ENCODE results near the gene PODXL.

The PODXL gene

DNA sequence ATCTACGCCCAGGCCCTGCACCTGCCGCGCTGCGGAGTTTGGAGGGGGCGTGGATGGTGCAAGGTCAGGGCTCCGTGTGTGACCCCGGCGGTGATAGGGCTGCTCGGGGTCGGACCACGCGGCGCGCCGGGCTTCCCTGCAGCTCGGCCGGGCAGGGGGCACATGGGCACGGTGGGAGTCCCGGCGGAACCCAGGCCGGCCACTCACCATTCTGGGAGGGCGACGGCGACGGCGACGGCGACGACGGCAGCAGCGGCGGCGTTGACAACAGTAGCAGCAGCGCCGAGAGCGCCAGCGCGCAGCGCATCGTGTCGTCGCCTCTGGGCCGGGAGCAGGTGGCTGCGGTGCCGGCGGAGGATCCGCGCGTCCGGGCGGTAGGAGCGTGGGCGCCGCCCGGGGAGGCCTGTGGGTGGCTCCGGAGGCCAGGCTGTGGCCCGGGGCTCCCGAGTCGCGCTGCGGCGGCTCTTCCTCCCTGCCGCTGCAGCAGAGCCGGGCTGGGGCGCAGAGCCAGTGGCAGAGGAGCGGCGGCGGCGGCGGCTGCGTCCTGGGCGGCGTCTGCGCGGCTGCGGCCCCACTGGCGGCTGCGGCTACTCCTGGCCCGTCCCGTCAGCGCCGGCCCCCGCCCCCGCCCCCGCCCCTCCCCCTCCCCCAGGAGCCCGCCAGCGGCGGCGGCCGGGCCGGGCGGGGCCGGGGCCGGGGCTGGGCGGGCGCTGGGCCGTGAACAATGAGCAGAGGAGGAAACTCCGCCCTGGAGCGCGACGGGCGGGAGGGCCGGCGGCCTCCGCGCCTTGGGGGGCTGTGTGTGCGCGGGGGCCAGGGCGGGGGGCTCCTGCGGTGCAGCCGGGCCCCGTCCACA lies at the start of gene PODXL:
Gene PODXL (minus strand): TSS at position 576 of the 856 bp plus-strand sequence. CDS start 269 bp downstream, at position 307.
- H3K36me3 ChIP-seq (ENCODE audit: control insufficient read depth in 2 of 2, insufficient read depth in 1 of 2, low read length in 2 of 2) = no peaks in the 10 kb centered on the region
- H3K9me3 ChIP-seq (ENCODE audit: control insufficient read depth, insufficient read depth, low read depth, low read length) = no peaks in the 10 kb centered on the region
- H3K27ac ChIP-seq (ENCODE audit: extremely low read depth, low read depth, low read length) = peak within 1 kb of the TSS; percentile 64; the same call in 1 of the 2 replicates
- ChIA-PET POLR2A (no interaction called here), CTCF (interaction anchor here (0.6 to 1.8 kb wide), 2 partner anchors 10 to 70 kb away, joined by 3 to 7 read pairs; no protein-coding TSS in a partner anchor)
- peak within 1 kb of the TSS; percentile 52 for H3K4me3 ChIP-seq (ENCODE audit: low read depth, low read length)
- peaks cover 8% of the 10 kb centered on the region for H3K4me1 ChIP-seq (ENCODE audit: control insufficient read depth, insufficient read depth, low read length)
- TF ChIP-seq ZNF10 (tag by site-specific recombination; IDR thresholded peaks at IDR 0.05) (no peak), ZNF292 (tag by site-specific recombination; IDR thresholded peaks at IDR 0.05; ENCODE audit: borderline replicate concordance, low read depth) (no peak), ZNF274 (IDR thresholded peaks at IDR 0.05; ENCODE audit: low read length) (no peak), ZNF274 (tag by site-specific recombination; IDR thresholded peaks at IDR 0.05; ENCODE audit: borderline replicate concordance) (no peak), OVOL3 (tag by site-specific recombination; IDR thresholded peaks at IDR 0.05) (no peak), ZEB2 (tag by site-specific recombination; IDR thresholded peaks at IDR 0.05) (no peak), ZBTB20 (tag by site-specific recombination; IDR thresholded peaks at IDR 0.05) (peak; percentile 72; the same call in 1 of the 2 replicates), ZNF48 (tag by site-specific recombination; IDR thresholded peaks at IDR 0.05) (no peak), ZNF350 (tag by site-specific recombination; IDR thresholded peaks at IDR 0.05) (no peak), GLIS2 (tag by site-specific recombination; IDR thresholded peaks at IDR 0.05) (peak; percentile 61; the same call in 1 of the 2 replicates), ZNF555 (tag by site-specific recombination; conservative IDR thresholded peaks at IDR 0.05) (no peak), ZNF777 (tag by site-specific recombination; IDR thresholded peaks at IDR 0.05; ENCODE audit: borderline replicate concordance) (peak; percentile 94), ZBTB48 (tag by site-specific recombination; IDR thresholded peaks at IDR 0.05) (peak; percentile 14; the same call in 1 of the 2 replicates), ZNF785 (tag by site-specific recombination; IDR thresholded peaks at IDR 0.05) (no peak), ZNF248 (tag by site-specific recombination; IDR thresholded peaks at IDR 0.05) (no peak), HOXC10 (CRISPR knock-in tag; IDR thresholded peaks at IDR 0.05) (no peak), ZNF341 (tag by site-specific recombination; IDR thresholded peaks at IDR 0.05; ENCODE audit: low read depth) (peak; percentile 65), ZNF514 (tag by site-specific recombination; IDR thresholded peaks at IDR 0.05) (no peak), ZNF660 (tag by site-specific recombination; IDR thresholded peaks at IDR 0.05) (peak; percentile 68), OSR2 (tag by site-specific recombination; IDR thresholded peaks at IDR 0.05) (peak; percentile 16; the same call in 1 of the 2 replicates), ZBTB8A (tag by site-specific recombination; IDR thresholded peaks at IDR 0.05) (peak; percentile 29; the same call in 1 of the 2 replicates), KLF10 (tag by site-specific recombination; IDR thresholded peaks at IDR 0.05) (peak; percentile 49; the same call in 1 of the 2 replicates), ZSCAN23 (tag by site-specific recombination; IDR thresholded peaks at IDR 0.05) (no peak), ZNF223 (tag by site-specific recombination; IDR thresholded peaks at IDR 0.05) (no peak), ZNF658 (tag by site-specific recombination; IDR thresholded peaks at IDR 0.05) (no peak)
- TF ChIP-seq, protein P1, sequence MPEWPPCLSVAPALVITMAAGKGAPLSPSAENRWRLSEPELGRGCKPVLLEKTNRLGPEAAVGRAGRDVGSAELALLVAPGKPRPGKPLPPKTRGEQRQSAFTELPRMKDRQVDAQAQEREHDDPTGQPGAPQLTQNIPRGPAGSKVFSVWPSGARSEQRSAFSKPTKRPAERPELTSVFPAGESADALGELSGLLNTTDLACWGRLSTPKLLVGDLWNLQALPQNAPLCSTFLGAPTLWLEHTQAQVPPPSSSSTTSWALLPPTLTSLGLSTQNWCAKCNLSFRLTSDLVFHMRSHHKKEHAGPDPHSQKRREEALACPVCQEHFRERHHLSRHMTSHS (tag by site-specific recombination; IDR thresholded peaks at IDR 0.05) = no peak
- TF ChIP-seq, protein P2, sequence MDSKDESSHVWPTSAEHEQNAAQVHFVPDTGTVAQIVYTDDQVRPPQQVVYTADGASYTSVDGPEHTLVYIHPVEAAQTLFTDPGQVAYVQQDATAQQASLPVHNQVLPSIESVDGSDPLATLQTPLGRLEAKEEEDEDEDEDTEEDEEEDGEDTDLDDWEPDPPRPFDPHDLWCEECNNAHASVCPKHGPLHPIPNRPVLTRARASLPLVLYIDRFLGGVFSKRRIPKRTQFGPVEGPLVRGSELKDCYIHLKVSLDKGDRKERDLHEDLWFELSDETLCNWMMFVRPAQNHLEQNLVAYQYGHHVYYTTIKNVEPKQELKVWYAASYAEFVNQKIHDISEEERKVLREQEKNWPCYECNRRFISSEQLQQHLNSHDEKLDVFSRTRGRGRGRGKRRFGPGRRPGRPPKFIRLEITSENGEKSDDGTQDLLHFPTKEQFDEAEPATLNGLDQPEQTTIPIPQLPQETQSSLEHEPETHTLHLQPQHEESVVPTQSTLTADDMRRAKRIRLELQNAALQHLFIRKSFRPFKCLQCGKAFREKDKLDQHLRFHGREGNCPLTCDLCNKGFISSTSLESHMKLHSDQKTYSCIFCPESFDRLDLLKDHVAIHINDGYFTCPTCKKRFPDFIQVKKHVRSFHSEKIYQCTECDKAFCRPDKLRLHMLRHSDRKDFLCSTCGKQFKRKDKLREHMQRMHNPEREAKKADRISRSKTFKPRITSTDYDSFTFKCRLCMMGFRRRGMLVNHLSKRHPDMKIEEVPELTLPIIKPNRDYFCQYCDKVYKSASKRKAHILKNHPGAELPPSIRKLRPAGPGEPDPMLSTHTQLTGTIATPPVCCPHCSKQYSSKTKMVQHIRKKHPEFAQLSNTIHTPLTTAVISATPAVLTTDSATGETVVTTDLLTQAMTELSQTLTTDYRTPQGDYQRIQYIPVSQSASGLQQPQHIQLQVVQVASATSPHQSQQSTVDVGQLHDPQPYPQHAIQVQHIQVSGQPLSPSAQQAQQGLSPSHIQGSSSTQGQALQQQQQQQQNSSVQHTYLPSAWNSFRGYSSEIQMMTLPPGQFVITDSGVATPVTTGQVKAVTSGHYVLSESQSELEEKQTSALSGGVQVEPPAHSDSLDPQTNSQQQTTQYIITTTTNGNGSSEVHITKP (tag by site-specific recombination; IDR thresholded peaks at IDR 0.05) = no peak
- TF ChIP-seq, protein P3, sequence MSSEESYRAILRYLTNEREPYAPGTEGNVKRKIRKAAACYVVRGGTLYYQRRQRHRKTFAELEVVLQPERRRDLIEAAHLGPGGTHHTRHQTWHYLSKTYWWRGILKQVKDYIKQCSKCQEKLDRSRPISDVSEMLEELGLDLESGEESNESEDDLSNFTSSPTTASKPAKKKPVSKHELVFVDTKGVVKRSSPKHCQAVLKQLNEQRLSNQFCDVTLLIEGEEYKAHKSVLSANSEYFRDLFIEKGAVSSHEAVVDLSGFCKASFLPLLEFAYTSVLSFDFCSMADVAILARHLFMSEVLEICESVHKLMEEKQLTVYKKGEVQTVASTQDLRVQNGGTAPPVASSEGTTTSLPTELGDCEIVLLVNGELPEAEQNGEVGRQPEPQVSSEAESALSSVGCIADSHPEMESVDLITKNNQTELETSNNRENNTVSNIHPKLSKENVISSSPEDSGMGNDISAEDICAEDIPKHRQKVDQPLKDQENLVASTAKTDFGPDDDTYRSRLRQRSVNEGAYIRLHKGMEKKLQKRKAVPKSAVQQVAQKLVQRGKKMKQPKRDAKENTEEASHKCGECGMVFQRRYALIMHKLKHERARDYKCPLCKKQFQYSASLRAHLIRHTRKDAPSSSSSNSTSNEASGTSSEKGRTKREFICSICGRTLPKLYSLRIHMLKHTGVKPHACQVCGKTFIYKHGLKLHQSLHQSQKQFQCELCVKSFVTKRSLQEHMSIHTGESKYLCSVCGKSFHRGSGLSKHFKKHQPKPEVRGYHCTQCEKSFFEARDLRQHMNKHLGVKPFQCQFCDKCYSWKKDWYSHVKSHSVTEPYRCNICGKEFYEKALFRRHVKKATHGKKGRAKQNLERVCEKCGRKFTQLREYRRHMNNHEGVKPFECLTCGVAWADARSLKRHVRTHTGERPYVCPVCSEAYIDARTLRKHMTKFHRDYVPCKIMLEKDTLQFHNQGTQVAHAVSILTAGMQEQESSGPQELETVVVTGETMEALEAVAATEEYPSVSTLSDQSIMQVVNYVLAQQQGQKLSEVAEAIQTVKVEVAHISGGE (tag by site-specific recombination; conservative IDR thresholded peaks at IDR 0.05; ENCODE audit: low read depth) = no peak
- TF ChIP-seq, protein P4, sequence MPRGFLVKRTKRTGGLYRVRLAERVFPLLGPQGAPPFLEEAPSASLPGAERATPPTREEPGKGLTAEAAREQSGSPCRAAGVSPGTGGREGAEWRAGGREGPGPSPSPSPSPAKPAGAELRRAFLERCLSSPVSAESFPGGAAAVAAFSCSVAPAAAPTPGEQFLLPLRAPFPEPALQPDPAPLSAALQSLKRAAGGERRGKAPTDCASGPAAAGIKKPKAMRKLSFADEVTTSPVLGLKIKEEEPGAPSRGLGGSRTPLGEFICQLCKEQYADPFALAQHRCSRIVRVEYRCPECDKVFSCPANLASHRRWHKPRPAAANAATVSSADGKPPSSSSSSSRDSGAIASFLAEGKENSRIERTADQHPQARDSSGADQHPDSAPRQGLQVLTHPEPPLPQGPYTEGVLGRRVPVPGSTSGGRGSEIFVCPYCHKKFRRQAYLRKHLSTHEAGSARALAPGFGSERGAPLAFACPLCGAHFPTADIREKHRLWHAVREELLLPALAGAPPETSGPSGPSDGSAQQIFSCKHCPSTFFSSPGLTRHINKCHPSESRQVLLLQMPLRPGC (tag by site-specific recombination; IDR thresholded peaks at IDR 0.05) = no peak
